Mesenchymal stem cell (in vitro differentiated cells and primary cell): Measurements from ENCODE around the gene ZNF135.

ENCODE experiments used
- DNase-seq: peaks from one replicate; pipeline ENCODE4 v3.0.0-alpha.2; 2013
- H2AFZ ChIP-seq: one replicate; pipeline ENCODE4 v1.6.1; 2013; ENCODE audit warnings: low read depth, mild to moderate bottlenecking, control low read depth, inconsistent platforms, low read length, moderate library complexity
- H2AK5ac ChIP-seq: 2 replicates; pipeline ENCODE4 v1.6.1; 2013; ENCODE audit warnings: low read length, moderate library complexity, mild to moderate bottlenecking, inconsistent platforms; ENCODE audit not compliant: severe bottlenecking
- H2BK120ac ChIP-seq: one replicate; pipeline ENCODE4 v1.6.1; 2013; ENCODE audit warnings: low read depth, mild to moderate bottlenecking, inconsistent platforms, low read length, moderate library complexity
- H2BK12ac ChIP-seq, 2 experiments: one replicate each; pipeline ENCODE4 v1.6.1; 2013; ENCODE audit warnings: inconsistent platforms in 2 of 2, low read length in 2 of 2, mild to moderate bottlenecking in 2 of 2, moderate library complexity in 2 of 2, control low read depth in 1 of 2
- H2BK15ac ChIP-seq: one replicate; pipeline ENCODE4 v1.6.1; 2013; ENCODE audit warnings: mild to moderate bottlenecking, low read depth, inconsistent platforms; ENCODE audit not compliant: poor library complexity, severe bottlenecking
- H2BK5ac ChIP-seq: 2 replicates; pipeline ENCODE4 v1.6.1; 2013; ENCODE audit warnings: low read depth, mild to moderate bottlenecking, low read length, control low read depth, inconsistent platforms; ENCODE audit not compliant: poor library complexity, severe bottlenecking
- H3K14ac ChIP-seq, 2 experiments: one replicate each; pipeline ENCODE4 v1.6.1; 2013; ENCODE audit warnings: inconsistent platforms in 2 of 2, low read length in 2 of 2, control low read depth in 1 of 2, mild to moderate bottlenecking in 1 of 2, moderate library complexity in 1 of 2
- H3K18ac ChIP-seq, 2 experiments: one replicate each; pipeline ENCODE4 v1.6.1; 2013; ENCODE audit warnings: inconsistent platforms in 2 of 2, low read length in 2 of 2, control low read depth in 1 of 2, low read depth in 1 of 2, mild to moderate bottlenecking in 1 of 2
- H3K23ac ChIP-seq, 2 experiments: one replicate each; pipeline ENCODE4 v1.6.1; 2013; ENCODE audit warnings: inconsistent platforms in 2 of 2, low read length in 2 of 2, mild to moderate bottlenecking in 2 of 2, moderate library complexity in 2 of 2, control low read depth in 1 of 2
- H3K27ac ChIP-seq: 2 replicates; pipeline ENCODE4 v1.5.1; 2013; ENCODE audit warnings: mild to moderate bottlenecking, moderate library complexity, low read length, control low read depth, inconsistent platforms; ENCODE audit not compliant: poor library complexity, severe bottlenecking
- H3K27me3 ChIP-seq, 2 experiments: 2 replicates each; pipeline versions ENCODE4 v1.6.1 to v1.7.0; 2013; ENCODE audit warnings: low read length in 2 of 2, mild to moderate bottlenecking in 2 of 2, moderate library complexity in 2 of 2, control low read depth in 1 of 2, inconsistent platforms in 1 of 2; ENCODE audit not compliant: control insufficient read depth in 1 of 2, insufficient read depth in 1 of 2
- H3K36me3 ChIP-seq, 2 experiments: 2 replicates each; pipeline versions ENCODE4 v1.6.1 to v1.7.0; 2013; ENCODE audit warnings: low read length in 2 of 2, control low read depth in 1 of 2, inconsistent platforms in 1 of 2, low read depth in 1 of 2, mild to moderate bottlenecking in 1 of 2; ENCODE audit not compliant: insufficient read depth in 2 of 2, control insufficient read depth in 1 of 2
- H3K4ac ChIP-seq, 2 experiments: one replicate each; pipeline ENCODE4 v1.6.1; 2013; ENCODE audit warnings: inconsistent platforms in 2 of 2, low read length in 2 of 2, mild to moderate bottlenecking in 2 of 2, moderate library complexity in 2 of 2, control low read depth in 1 of 2, low read depth in 1 of 2
- H3K4me1 ChIP-seq: 2 replicates; pipeline ENCODE4 v1.6.1; 2013; ENCODE audit warnings: low read depth, low read length, control low read depth; ENCODE audit not compliant: control insufficient read depth, insufficient read depth
- H3K4me2 ChIP-seq: 2 replicates; pipeline ENCODE4 v1.6.1; 2013; ENCODE audit warnings: low read length, mild to moderate bottlenecking, inconsistent platforms; ENCODE audit not compliant: poor library complexity, severe bottlenecking
- H3K4me3 ChIP-seq, 2 experiments: 2 replicates each; pipeline versions ENCODE4 v1.5.1 to v1.7.0; 2013; ENCODE audit warnings: low read length in 2 of 2, mild to moderate bottlenecking in 2 of 2, control low read depth in 1 of 2, low read depth in 1 of 2; ENCODE audit not compliant: insufficient read depth in 1 of 2
- H3K79me1 ChIP-seq: replicated peaks from 2 replicates; pipeline ENCODE4 v1.6.1; 2013; ENCODE audit warnings: mild to moderate bottlenecking, control low read depth, low read length, inconsistent platforms; ENCODE audit not compliant: poor library complexity, severe bottlenecking
- H3K9ac ChIP-seq: 2 replicates; pipeline ENCODE4 v1.7.0; 2013; ENCODE audit warnings: mild to moderate bottlenecking, low read length, moderate library complexity
- H3K9me3 ChIP-seq: 2 replicates; pipeline ENCODE4 v1.7.0; 2013; ENCODE audit warnings: mild to moderate bottlenecking, low read length; ENCODE audit not compliant: control insufficient read depth
- H4K8ac ChIP-seq: one replicate; pipeline ENCODE4 v1.6.1; 2013; ENCODE audit warnings: inconsistent platforms, mild to moderate bottlenecking, low read length, moderate library complexity
- H4K91ac ChIP-seq: one replicate; pipeline ENCODE4 v1.6.1; 2013; ENCODE audit warnings: mild to moderate bottlenecking, low read length, inconsistent platforms
- WGBS: methylation state at CpG from one replicate; pipeline ENCODE4 v1.1.7; 2013; ENCODE audit warnings: mixed read lengths; 5-methylcytosine and 5-hydroxymethylcytosine counted together

The ZNF135 gene

DNA sequence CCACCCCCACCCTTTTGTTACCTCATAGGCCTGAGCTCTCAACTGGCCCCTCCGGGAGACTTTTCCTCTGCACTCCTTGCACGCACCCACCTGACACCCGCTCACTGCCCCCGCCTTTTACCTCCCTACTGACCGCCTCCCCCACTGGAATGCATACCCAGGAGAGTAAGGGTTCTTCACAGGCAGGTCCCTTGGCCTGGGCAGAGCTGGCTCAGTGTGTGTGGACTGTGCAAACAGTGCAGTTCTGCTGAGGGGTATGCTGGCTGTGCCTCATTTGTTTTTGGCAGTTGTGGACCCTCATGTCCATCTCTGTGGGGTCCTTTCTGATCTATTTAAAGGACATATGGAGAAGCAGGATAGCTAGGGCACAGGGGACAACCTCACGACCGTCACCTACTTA is 34.0 kb downstream of the ZNF135 start:
- Histone ChIP-seq H3K9ac (no peak overlapping the region), H2BK15ac (no peak overlapping the region), H3K4me1 (peaks cover 5% of the 10 kb centered on the region), H3K36me3 (peaks cover 12 to 56% of the 10 kb centered on the region in 2 experiments), H3K23ac (no peak overlapping the region), H4K8ac (no peak overlapping the region), H3K18ac (no peak overlapping the region), H3K79me1 (peaks cover 35% of the 10 kb centered on the region), H2BK5ac (no peak overlapping the region), H2BK12ac (no peak overlapping the region), H3K4me3 (no peak overlapping the region), H3K4me2 (no peak overlapping the region), H2AK5ac (no peak overlapping the region), H3K27ac (no peak overlapping the region), H3K4ac (no peak overlapping the region), H3K9me3 (peaks cover 57% of the 10 kb centered on the region), H3K14ac (no peak overlapping the region), H2BK120ac (no peak overlapping the region), H3K27me3 (no peaks in the 10 kb centered on the region), H2AFZ (no peak overlapping the region), H4K91ac (no peak overlapping the region)
- no peak for DNase-seq
- 96% methylated on average over 5 of the region's 7 CpGs for WGBS

DNA sequence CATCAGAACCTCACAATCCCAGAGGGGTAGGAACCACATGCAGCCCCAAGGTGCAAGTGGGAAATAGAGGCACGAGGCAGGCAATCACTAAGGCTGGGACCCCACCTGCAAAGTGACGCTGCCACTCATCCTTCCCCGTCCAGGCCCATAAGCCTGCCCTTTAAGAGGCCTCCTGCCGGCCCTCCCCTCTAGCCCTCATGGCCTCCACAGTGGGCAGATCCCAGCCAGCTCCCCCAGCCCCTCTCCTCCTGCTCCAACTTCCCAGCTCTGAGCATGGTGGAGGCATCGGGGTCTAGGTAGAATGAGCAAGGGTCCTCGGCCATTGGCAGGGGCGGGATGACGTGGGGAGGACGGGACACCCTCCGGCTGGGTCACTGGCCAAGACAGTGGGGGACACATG is 36.2 kb downstream of the ZNF135 start:
- Histone ChIP-seq H4K91ac (no peak overlapping the region), H3K4ac (no peak overlapping the region), H2BK120ac (no peak overlapping the region), H2BK12ac (no peak overlapping the region), H3K4me1 (peaks cover 5% of the 10 kb centered on the region), H3K9me3 (peaks cover 62% of the 10 kb centered on the region), H3K18ac (no peak overlapping the region), H2AK5ac (no peak overlapping the region), H3K4me3 (no peak overlapping the region), H2BK5ac (no peak overlapping the region), H4K8ac (no peak overlapping the region), H2AFZ (no peak overlapping the region), H3K4me2 (no peak overlapping the region), H3K79me1 (peaks cover 35% of the 10 kb centered on the region), H3K27me3 (no peaks in the 10 kb centered on the region), H2BK15ac (no peak overlapping the region), H3K9ac (no peak overlapping the region), H3K14ac (no peak overlapping the region), H3K36me3 (peaks cover 4 to 41% of the 10 kb centered on the region in 2 experiments), H3K23ac (no peak overlapping the region), H3K27ac (no peak overlapping the region)
- 97% methylated on average over 10 of the region's 10 CpGs for WGBS
- DNase-seq = no peak

DNA sequence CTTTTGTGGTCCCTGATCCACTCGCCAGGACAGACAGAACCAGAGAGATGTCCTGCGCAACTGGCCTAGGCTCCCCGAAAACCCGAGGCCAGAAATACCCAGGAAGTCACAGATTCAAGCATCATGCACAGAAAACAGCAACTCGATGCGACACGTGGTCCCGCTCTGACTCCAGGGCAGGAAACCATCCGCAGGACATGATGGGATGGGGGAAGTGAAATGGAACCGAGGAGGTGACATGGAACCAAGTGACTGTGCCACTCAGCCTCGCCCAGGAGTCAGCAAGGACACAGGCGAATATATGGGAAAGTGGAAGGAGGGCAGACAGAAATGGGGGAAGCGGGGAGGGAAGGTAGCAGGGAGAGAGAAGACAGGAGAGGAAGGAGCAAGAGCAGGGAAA is 37.8 kb downstream of the ZNF135 start:
- peaks cover 59% of the 10 kb centered on the region for H3K9me3 ChIP-seq
- no peak overlapping the region for H3K14ac ChIP-seq
- no peak overlapping the region for H2AFZ ChIP-seq
- H2BK15ac ChIP-seq = no peak overlapping the region
- no peak overlapping the region for H4K8ac ChIP-seq
- H3K79me1 ChIP-seq = peaks cover 35% of the 10 kb centered on the region
- H2BK5ac ChIP-seq = no peak overlapping the region
- H2BK12ac ChIP-seq = no peak overlapping the region
- H3K27me3 ChIP-seq = no peaks in the 10 kb centered on the region
- no peak overlapping the region for H4K91ac ChIP-seq
- no peak for DNase-seq
- no peak overlapping the region for H3K9ac ChIP-seq
- WGBS = 91% methylated on average over 13 of the region's 13 CpGs
- peak overlapping the region in 1 of 2 experiments; percentile 66 for H3K4me3 ChIP-seq
- peaks cover 1 to 32% of the 10 kb centered on the region in 2 experiments for H3K36me3 ChIP-seq
- H2BK120ac ChIP-seq = no peak overlapping the region
- H3K18ac ChIP-seq = no peak overlapping the region
- no peak overlapping the region for H3K23ac ChIP-seq
- H3K4me2 ChIP-seq = no peak overlapping the region
- peaks cover 5% of the 10 kb centered on the region for H3K4me1 ChIP-seq
- no peak overlapping the region for H3K4ac ChIP-seq
- H3K27ac ChIP-seq = no peak overlapping the region
- H2AK5ac ChIP-seq = no peak overlapping the region

DNA sequence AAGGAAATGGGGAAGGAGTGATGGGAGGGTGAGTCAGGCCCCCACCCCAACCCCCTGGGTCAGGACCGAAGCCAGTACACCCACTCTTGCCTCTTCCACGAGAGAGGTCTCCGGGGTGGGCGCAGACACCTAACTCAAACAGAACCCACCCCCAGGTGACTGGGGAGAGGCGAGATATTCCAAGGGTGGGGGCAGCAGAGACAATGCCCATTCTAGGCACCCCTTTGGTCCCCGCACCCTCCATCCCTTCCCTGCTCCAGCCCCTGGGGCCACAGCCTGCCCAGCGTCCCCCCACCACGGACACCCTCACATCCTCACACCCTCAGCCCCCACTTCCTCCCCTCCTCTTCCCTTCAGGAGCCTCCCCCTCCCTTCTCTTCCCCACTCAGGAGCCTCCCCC is 38.3 kb downstream of the ZNF135 start:
- Histone ChIP-seq H3K14ac (no peak overlapping the region), H3K27me3 (no peaks in the 10 kb centered on the region)

More for the DNA sequence above, 38.3 kb downstream of the ZNF135 start:
- H3K79me1 ChIP-seq = peaks cover 35% of the 10 kb centered on the region
- H3K9ac ChIP-seq = peak overlapping the region; percentile 98
- no peak overlapping the region for H2BK12ac ChIP-seq
- peak overlapping the region in 1 of 2 experiments; percentile 7 for H3K4ac ChIP-seq
- no peak overlapping the region for H3K27ac ChIP-seq
- no peak overlapping the region for H2AFZ ChIP-seq
- H3K23ac ChIP-seq = no peak overlapping the region
- H3K4me3 ChIP-seq = peak overlapping the region; percentile 66 to 89
- no peak for DNase-seq
- no peak overlapping the region for H2BK5ac ChIP-seq
- H3K36me3 ChIP-seq = peaks cover 0 to 31% of the 10 kb centered on the region in 2 experiments
- peak overlapping the region; percentile 21 for H4K91ac ChIP-seq
- peaks cover 59% of the 10 kb centered on the region for H3K9me3 ChIP-seq
- H3K18ac ChIP-seq = no peak overlapping the region
- H3K4me1 ChIP-seq = peaks cover 5% of the 10 kb centered on the region
- H3K4me2 ChIP-seq = peak overlapping the region; percentile 82
- peak overlapping the region; percentile 69 for H4K8ac ChIP-seq
- no peak overlapping the region for H2BK120ac ChIP-seq
- H2BK15ac ChIP-seq = no peak overlapping the region
- 74% methylated on average over 7 of the region's 8 CpGs for WGBS
- no peak overlapping the region for H2AK5ac ChIP-seq
